Sigmoid colon (tissue), 4 donors: ENCODE measurements around the gene ITGA11.

ENCODE experiments used
- CTCF ChIP-seq, 4 experiments: fragments of 450-650 bp in 3 of 4; fragments of 200-600 bp in 1 of 4; IDR thresholded peaks; one replicate each; pipeline ENCODE4 v1.5.1; 2016 to 2019; ENCODE audit warnings: antibody characterized with exemption in 4 of 4, mild to moderate bottlenecking in 3 of 4, moderate library complexity in 2 of 4
- EP300 ChIP-seq, 4 donors: sonication (generic); formaldehyde crosslinking; IDR thresholded peaks; one replicate each; pipeline ENCODE4 v1.6.1; 2017; ENCODE audit warnings: antibody characterized with exemption in 4 of 4
- POLR2A ChIP-seq, 2 donors: fragments of 450-650 bp; IDR thresholded peaks; one replicate each; pipeline ENCODE4 v1.6.1; 2016; ENCODE audit warnings: antibody characterized with exemption in 2 of 2, mild to moderate bottlenecking in 2 of 2, moderate library complexity in 2 of 2
- POLR2AphosphoS5 ChIP-seq, 4 donors: sonication (generic); formaldehyde crosslinking; IDR thresholded peaks; one replicate each; pipeline ENCODE4 v1.6.1; 2017; ENCODE audit warnings: antibody characterized with exemption in 4 of 4

GRCh38 chr15:68481321-68481720, 49.4 kb upstream of the ITGA11 start:
- TF ChIP-seq POLR2A (IDR thresholded peaks at IDR 0.05) (no peak), CTCF (IDR thresholded peaks at IDR 0.05) (no peak), EP300 (IDR thresholded peaks at IDR 0.05) (no peak), POLR2AphosphoS5 (IDR thresholded peaks at IDR 0.05) (no peak)
